Osteoblast (primary cell): ENCODE results near the gene SLC5A6. TPM values are rescaled to one million over a fixed set of nuclear protein-coding genes. Genes with fewer than 3 reads are reported as not detected.

ENCODE experiments used
- DNase-seq: peaks from one replicate; pipeline ENCODE4 v3.0.0; 2011; ENCODE audit warnings: low spot score, mixed read lengths; ENCODE audit not compliant: insufficient read length; ENCODE audit errors: missing footprints
- H2AFZ ChIP-seq: 2 replicates; pipeline ENCODE4 v1.6.0; 2011; ENCODE audit warnings: mild to moderate bottlenecking, low read length
- H3K27ac ChIP-seq: 2 replicates; pipeline ENCODE4 v1.5.1; 2011; ENCODE audit warnings: mild to moderate bottlenecking, low read depth, low read length, moderate library complexity
- H3K27me3 ChIP-seq: 2 replicates; pipeline ENCODE4 v1.6.0; 2012; ENCODE audit warnings: mild to moderate bottlenecking, control low read depth, inconsistent platforms, low read length, moderate library complexity; ENCODE audit not compliant: insufficient read depth
- H3K36me3 ChIP-seq: 2 replicates; pipeline ENCODE4 v1.5.1; 2011; ENCODE audit warnings: mild to moderate bottlenecking, low read length, control low read depth, moderate library complexity; ENCODE audit not compliant: insufficient read depth
- H3K4me1 ChIP-seq: 2 replicates; pipeline ENCODE4 v1.5.1; 2011; ENCODE audit warnings: mild to moderate bottlenecking, low read length, control low read depth, moderate library complexity; ENCODE audit not compliant: insufficient read depth
- H3K4me2 ChIP-seq: 2 replicates; pipeline ENCODE4 v1.6.0; 2011; ENCODE audit warnings: mild to moderate bottlenecking, low read length; ENCODE audit not compliant: insufficient read depth
- H3K4me3 ChIP-seq: fragments of 200-600 bp; sonication (generic); 3 replicates; pipeline ENCODE4 v1.5.1; 2012; ENCODE audit warnings: mild to moderate bottlenecking, low read length, inconsistent platforms; ENCODE audit not compliant: insufficient read depth
- H3K79me2 ChIP-seq: 2 replicates; pipeline ENCODE4 v1.6.0; 2012; ENCODE audit warnings: mild to moderate bottlenecking, low read length, control low read depth, inconsistent platforms; ENCODE audit not compliant: insufficient read depth
- H3K9me3 ChIP-seq: 2 replicates; pipeline ENCODE4 v1.5.1; 2011; ENCODE audit warnings: low read depth, low read length, control low read depth
- H4K20me1 ChIP-seq: 2 replicates; pipeline ENCODE4 v1.6.0; 2012; ENCODE audit warnings: mild to moderate bottlenecking, low read length, control low read depth; ENCODE audit not compliant: insufficient read depth
- total RNA-seq: library from RNA; depleted of rRNA; stranded (reverse); fragments of >200 nt; gene quantifications from 2 replicates; pipeline ENCODE4 v1.2.3, GENCODE V29; 2012
- TF ChIP-seq, protein P1 (sequence below): IDR thresholded peaks from 2 replicates; pipeline ENCODE4 v1.5.1; 2011; ENCODE audit warnings: mild to moderate bottlenecking, low read depth, low read length, moderate library complexity; ENCODE audit errors: extremely low read depth

SLC5A6 gene
- total RNA-seq, 1 donor = 14.1 TPM

DNA sequence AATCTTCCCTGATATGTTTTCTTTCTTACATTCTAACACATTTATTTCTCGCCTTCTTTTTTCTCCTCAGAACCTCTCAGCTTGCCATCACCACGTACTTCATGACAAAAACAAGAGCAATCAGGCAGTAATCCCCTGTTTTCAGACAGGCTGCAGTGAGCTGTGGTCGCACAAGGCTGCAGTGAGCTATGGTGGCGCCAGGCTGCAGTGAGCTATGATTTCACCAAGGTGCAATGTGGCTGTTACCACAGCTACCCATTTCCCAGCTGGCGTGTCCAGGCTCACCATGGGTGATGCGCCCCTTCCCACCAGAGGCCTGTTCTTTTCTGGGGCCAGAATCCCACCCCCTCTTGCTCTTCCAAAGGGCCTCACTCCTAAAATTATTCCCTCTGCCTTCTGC is 37.4 kb downstream of the SLC5A6 start:
- no peaks in the 10 kb centered on the region for H3K9me3 ChIP-seq
- H3K4me2 ChIP-seq = no peak overlapping the region
- peaks cover 45% of the 10 kb centered on the region for H3K27me3 ChIP-seq
- no peaks in the 10 kb centered on the region for H4K20me1 ChIP-seq
- TF ChIP-seq, protein P1, sequence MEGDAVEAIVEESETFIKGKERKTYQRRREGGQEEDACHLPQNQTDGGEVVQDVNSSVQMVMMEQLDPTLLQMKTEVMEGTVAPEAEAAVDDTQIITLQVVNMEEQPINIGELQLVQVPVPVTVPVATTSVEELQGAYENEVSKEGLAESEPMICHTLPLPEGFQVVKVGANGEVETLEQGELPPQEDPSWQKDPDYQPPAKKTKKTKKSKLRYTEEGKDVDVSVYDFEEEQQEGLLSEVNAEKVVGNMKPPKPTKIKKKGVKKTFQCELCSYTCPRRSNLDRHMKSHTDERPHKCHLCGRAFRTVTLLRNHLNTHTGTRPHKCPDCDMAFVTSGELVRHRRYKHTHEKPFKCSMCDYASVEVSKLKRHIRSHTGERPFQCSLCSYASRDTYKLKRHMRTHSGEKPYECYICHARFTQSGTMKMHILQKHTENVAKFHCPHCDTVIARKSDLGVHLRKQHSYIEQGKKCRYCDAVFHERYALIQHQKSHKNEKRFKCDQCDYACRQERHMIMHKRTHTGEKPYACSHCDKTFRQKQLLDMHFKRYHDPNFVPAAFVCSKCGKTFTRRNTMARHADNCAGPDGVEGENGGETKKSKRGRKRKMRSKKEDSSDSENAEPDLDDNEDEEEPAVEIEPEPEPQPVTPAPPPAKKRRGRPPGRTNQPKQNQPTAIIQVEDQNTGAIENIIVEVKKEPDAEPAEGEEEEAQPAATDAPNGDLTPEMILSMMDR = no peak
- DNase-seq = peak; percentile 46
- H2AFZ ChIP-seq = no peak overlapping the region
- H3K36me3 ChIP-seq = no peaks in the 10 kb centered on the region
- no peaks in the 10 kb centered on the region for H3K79me2 ChIP-seq
- no peak overlapping the region for H3K27ac ChIP-seq
- peaks cover 18% of the 10 kb centered on the region for H3K4me1 ChIP-seq
- no peak overlapping the region for H3K4me3 ChIP-seq

DNA sequence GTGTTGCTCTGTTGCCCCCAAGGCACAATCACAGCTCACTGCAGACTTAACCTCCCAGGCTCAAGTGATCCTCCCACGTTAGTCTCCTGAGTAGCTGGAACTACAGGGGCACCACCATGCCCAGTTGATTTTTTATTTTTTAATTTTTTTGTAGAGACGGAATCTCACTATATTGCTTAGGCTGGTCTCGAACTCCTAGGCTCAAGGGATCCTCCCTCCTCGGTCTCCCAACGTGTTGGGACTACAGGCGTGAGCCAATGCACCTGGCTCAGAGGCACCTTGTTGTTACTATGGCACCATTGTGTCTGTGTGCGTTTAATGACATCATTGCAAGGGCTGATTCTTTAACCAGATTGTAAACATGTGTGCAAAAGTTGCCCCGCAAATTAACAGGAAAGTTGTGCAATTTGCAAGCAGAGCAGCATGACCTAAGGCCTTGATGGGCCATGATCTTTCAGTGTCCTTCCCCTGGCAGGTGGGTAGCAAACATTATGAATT is 40.7 kb downstream of the SLC5A6 start:
- no peaks in the 10 kb centered on the region for H4K20me1 ChIP-seq
- no peak for DNase-seq
- H3K79me2 ChIP-seq = no peaks in the 10 kb centered on the region
- no peaks in the 10 kb centered on the region for H3K9me3 ChIP-seq
- H3K27me3 ChIP-seq = peaks cover 40% of the 10 kb centered on the region
- no peak overlapping the region for H2AFZ ChIP-seq
- H3K27ac ChIP-seq = no peak overlapping the region
- peaks cover 12% of the 10 kb centered on the region for H3K4me1 ChIP-seq
- no peak overlapping the region for H3K4me2 ChIP-seq
- TF ChIP-seq, protein P1 = no peak
- H3K4me3 ChIP-seq = no peak overlapping the region
- H3K36me3 ChIP-seq = no peaks in the 10 kb centered on the region

DNA sequence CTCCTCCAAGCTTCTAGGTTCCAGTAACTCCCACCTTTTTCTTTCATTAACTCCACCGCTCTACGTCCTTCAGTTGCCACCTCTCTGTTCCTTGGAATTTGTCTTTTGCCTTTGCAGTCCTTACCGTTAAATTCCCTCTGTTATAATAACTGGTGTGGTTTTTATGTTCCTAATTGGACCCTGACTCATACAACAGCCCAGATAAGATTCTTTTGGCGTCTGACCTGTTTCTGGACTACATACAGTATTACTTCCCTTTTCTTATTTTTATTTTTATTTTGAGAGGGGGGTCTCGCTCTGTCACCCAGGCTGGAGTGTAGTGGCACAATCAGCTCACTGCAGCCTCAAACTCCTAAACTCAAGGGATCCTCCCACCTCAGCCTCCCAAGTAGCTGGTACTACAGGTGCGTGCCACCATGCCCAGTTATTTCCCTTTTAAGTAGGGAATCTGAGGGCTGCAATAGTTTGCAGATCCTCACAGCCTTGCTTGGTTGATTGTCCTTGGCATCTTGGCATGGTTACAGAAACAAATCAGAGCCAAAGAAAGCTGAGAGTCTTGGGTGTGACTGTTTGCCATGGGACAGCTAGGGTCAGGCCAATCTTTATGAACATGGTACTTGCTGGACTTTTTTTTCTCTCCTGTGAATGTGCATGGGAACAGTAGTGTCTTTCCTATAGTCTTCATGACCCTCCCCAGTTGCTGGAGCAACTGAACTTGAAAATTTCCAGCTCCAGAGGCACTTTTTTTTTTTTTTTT is 41.3 kb downstream of the SLC5A6 start:
- no peaks in the 10 kb centered on the region for H3K9me3 ChIP-seq
- peaks cover 37% of the 10 kb centered on the region for H3K27me3 ChIP-seq
- H3K4me3 ChIP-seq = no peak overlapping the region
- H3K4me2 ChIP-seq = peak overlapping the region; percentile 82
- H2AFZ ChIP-seq = no peak overlapping the region
- no peaks in the 10 kb centered on the region for H3K36me3 ChIP-seq
- no peaks in the 10 kb centered on the region for H4K20me1 ChIP-seq
- no peak overlapping the region for H3K27ac ChIP-seq
- H3K4me1 ChIP-seq = peaks cover 12% of the 10 kb centered on the region
- DNase-seq = peak; percentile 66
- H3K79me2 ChIP-seq = no peaks in the 10 kb centered on the region
- TF ChIP-seq, protein P1 = no peak

DNA sequence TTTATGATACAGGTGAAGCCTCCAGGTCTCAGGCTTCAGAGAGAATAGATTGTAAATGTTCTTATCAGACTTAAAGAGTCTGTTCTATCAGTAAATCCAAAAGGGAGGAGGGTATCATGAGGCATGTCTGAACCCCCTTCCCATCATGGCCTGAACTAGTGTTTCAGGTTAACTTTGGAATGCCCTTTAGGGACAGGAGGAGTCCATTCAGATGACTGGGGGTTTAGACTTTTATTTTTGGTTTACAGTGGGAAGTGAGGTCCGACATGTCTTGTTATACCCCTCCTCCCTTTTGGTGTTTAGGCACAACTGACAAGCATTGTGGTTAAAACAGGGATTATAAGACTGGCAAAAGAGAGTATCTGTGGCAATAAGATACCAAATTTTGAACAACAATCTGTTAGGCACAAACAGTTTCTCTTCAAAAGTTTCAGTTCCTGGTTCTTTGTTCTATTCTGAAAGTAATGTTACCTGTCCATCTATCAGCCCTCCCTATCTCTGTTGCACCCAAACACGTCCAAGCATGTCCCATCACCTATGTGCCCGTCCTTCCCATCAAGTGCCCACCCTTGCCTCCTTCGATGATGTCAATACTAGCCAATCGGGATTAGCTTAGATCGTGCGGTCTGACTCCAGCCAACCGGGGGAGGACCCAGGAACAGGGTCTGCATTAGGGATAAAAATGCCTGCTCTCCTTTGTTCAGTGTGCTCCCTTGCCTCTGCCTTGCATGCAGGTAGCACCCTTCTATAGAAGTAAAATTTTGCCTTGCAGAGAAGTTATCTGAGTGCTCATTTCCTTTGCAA is 46.9 kb downstream of the SLC5A6 start:
- H3K4me3 ChIP-seq = no peak overlapping the region
- TF ChIP-seq, protein P1 = no peak
- no peaks in the 10 kb centered on the region for H3K9me3 ChIP-seq
- no peak overlapping the region for H3K4me2 ChIP-seq
- H3K4me1 ChIP-seq = peaks cover 4% of the 10 kb centered on the region
- DNase-seq = no peak
- H4K20me1 ChIP-seq = no peaks in the 10 kb centered on the region
- no peaks in the 10 kb centered on the region for H3K27me3 ChIP-seq
- H3K27ac ChIP-seq = no peak overlapping the region
- H2AFZ ChIP-seq = no peak overlapping the region
- no peaks in the 10 kb centered on the region for H3K36me3 ChIP-seq
- H3K79me2 ChIP-seq = no peaks in the 10 kb centered on the region
